Urinary bladder (tissue), 4 donors: ENCODE results near the gene MEIS2. TPM values are rescaled to one million over a fixed set of nuclear protein-coding genes. Genes with fewer than 3 reads are reported as not detected.

ENCODE experiments used
- DNase-seq: peaks from one replicate; pipeline ENCODE4 v3.0.0-alpha.2; 2015; ENCODE audit errors: extremely low spot score
- H3K27ac ChIP-seq: one replicate; pipeline ENCODE4 v1.5.1; 2013; ENCODE audit warnings: low read depth, mild to moderate bottlenecking, moderate library complexity
- H3K36me3 ChIP-seq: one replicate; pipeline ENCODE4 v1.6.1; 2013; ENCODE audit warnings: mild to moderate bottlenecking, moderate library complexity; ENCODE audit not compliant: insufficient read depth
- H3K4me1 ChIP-seq: one replicate; pipeline ENCODE4 v1.6.1; 2013; ENCODE audit warnings: mild to moderate bottlenecking, moderate library complexity; ENCODE audit not compliant: insufficient read depth
- H3K4me3 ChIP-seq: one replicate; pipeline ENCODE4 v1.5.1; 2013; ENCODE audit warnings: low read depth, low read length
- WGBS: extraction: QIAGEN DNeasy Blood & Tissue Kit; methylation state at CpG from one replicate; pipeline ENCODE4 v1.1.7; 2013; 5-methylcytosine and 5-hydroxymethylcytosine counted together
- polyA plus RNA-seq: library from polyadenylated mRNA; stranded (reverse); fragments of 200-250 nt; gene quantifications from one replicate; pipeline ENCODE4 v1.2.3, GENCODE V29; 2013
- total RNA-seq: library from RNA; depleted of rRNA; stranded (reverse); fragments of >200 nt; gene quantifications from one replicate; pipeline ENCODE4 v1.2.3, GENCODE V29; 2014
- donor health status: healthy with polysubstance abuse.
- donor health status: healthy.

The MEIS2 gene
- total and polyA plus RNA-seq, 2 donors: 79.8 to 163 TPM

DNA sequence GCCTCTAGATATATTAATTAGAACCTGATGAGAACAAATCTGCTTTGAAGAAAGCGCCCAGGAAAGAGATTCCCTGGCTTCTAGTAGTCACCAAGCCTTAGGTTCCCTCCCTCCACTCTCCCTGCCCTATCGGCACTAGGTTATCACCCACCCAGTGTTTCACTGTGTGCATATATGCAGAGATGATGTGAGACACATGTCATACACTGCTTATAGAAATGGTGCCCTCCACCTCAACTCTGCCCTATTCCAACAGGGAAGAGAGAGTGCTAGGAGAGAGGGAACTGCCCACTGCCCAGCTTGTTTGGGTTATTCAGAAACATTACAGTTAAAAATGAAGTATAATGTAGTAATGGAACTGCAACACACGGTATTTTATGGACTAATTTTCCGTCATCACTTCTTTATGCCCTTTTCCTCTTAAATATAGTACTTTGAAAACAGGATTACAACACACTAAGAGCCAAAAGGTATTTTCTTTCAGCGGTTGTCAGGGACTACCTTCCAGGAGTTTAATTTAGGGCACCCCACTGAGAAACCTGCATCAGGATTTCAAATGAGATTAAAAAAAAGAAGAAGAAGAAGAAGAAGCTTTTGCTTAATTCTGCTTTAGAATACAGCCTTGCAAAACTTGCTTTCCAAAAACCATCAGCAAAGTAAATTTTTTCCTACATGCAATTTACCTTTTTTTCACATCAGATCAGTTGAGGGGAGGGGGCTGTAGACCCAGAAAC, 55.3 kb downstream of the MEIS2 start:
- Histone ChIP-seq H3K4me3 (no peak overlapping the region), H3K36me3 (no peaks in the 10 kb centered on the region), H3K4me1 (no peaks in the 10 kb centered on the region), H3K27ac (no peak overlapping the region)
- 65% methylated on average over 5 of the region's 5 CpGs for WGBS
- no peak for DNase-seq

DNA sequence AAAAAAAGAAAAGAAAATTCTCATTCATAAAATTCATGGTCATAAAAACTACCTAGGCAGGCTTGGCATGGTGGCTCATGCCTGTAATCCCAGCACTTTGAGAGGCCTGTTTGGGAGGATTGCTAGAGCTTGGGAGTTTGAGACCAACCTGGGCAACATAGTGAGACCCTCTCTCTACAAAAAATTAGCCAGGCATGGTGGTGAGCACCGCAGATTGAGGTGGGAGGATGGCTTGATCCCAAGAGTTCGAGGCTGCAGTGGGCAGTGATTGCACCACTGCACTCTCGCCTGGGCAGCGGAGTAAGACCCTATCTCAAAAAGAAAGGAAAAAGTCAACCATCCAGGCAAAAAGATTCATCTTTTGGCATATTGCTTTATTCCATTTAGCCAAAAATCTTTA, 58.5 kb downstream of the MEIS2 start:
- H3K4me1 ChIP-seq: no peaks in the 10 kb centered on the region

DNA sequence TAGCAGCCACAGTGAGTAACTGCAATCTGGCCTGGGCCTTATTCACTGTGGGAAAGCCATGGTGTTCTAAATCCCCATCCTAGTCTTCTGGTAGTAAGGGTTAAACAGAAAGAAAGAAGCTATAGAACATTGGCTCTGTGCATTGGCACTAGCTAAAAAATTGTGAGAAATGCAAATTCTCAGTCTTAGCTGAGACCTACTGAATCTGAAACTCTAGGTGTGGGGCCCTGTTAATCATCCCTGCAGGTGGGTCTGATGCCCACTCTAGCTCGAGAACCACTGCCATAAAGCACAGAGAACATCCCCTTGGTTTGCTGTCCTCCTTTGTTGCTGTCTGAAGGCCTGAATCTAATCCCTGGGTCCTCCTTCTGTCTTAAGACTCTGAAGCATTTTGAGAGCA, 59.3 kb downstream of the MEIS2 start:
- DNase-seq: no peak
- Histone ChIP-seq H3K36me3 (no peaks in the 10 kb centered on the region), H3K27ac (no peak overlapping the region), H3K4me3 (no peak overlapping the region), H3K4me1 (no peaks in the 10 kb centered on the region)
- 92% methylated on average over 1 of the region's 1 CpG for WGBS

More for the DNA sequence above, 58.5 kb downstream of the MEIS2 start:
- 98% methylated on average over 4 of the region's 4 CpGs for WGBS
- Histone ChIP-seq H3K36me3 (no peaks in the 10 kb centered on the region), H3K27ac (no peak overlapping the region), H3K4me3 (no peak overlapping the region)
- no peak for DNase-seq

DNA sequence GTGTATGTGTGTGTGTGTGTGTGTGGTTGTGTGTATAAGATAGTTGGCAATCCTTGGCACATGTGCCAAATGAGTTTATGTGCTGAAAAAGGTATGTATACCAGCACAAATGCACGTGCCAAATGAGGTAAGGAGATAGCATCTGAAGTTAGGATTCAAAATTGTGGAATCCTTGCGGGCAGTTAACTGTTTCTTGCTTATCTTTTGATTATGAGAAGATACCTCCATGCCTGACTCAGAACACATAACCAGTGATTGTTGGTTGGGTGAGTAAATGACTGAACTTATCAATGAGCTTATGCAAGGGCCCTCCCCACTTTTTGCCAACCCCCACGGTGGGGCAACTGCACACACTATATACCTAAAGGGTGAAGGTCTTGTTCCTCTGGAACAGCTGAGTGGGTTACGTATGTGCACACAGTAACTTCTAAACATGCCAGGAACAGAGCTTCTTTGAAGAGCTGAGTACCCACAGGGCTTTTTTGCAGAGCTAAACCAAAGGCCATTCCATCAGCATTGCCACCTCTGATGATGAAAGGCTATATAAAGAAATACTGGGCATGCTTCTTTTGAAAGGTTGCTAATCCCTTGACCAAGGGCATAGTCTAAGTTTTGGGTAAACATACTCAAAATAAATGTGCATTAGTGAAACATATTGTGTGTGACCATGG, 60.1 kb downstream of the MEIS2 start:
- H3K4me3 ChIP-seq: no peak overlapping the region
- H3K4me1 ChIP-seq: no peaks in the 10 kb centered on the region

DNA sequence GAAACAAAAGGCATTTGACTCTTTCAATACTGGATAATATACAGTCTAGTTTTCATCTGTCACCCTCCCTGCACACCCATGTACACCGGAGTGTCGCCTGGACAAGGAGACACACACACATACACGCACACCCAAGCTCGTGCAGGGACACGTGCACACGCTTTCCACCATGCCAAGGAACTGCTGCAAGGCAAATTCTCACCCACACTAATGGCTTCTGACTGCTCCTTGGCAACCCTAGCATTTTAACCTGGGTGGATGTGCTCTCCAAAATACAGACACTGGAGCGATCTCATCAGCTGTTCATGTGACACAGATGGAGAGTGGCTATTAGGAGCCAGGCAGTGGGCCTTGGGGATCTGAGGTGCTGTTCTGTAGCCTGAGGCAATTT, 61.6 kb downstream of the MEIS2 start:
- 76% methylated on average over 7 of the region's 7 CpGs for WGBS
- H3K4me3 ChIP-seq: no peak overlapping the region
- no peak for DNase-seq
- no peak overlapping the region for H3K27ac ChIP-seq
- H3K4me1 ChIP-seq: no peaks in the 10 kb centered on the region
- H3K36me3 ChIP-seq: no peaks in the 10 kb centered on the region

More for the DNA sequence above, 60.1 kb downstream of the MEIS2 start:
- no peak for DNase-seq
- Histone ChIP-seq H3K36me3 (no peaks in the 10 kb centered on the region), H3K27ac (no peak overlapping the region)
- 67% methylated on average over 4 of the region's 4 CpGs for WGBS

DNA sequence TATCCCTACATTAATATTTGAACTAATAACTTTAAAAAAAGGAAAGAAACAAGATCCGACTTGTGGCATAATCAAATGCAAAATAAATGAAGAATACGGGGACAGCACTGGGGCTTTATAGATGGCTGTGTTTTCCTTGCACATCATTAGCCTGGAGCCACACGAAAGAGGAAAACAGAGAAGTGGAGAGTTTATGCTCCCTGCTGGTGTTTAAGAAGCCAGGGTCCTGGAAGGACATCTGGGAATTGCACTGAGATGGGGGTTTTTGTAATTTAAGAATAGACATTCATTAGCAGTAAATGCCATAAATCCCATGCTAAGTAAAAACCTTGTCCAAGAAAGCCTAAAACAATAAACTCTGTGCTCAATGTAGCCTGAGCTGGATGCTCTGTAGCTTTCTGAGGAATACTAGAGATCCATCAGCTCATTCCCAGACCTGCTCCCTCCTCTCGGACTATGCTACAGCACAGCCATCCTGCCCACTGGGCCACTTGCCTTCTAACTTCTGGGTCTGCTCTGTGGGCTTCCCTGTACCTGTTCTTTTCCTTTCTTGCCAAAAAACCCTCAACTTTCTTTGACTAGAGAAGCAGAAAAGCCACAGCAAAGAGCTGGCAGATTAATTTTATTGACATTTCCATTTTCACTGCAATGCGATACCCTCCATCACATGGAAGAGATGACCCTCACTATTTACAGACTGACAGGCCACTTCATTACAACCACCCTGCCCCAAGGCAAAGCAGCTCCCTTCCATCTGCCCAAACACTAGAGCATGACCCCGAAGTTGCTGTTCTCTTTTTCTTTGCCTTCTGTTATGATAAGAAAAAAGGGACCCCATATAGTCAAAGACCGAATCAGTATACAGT, 62.3 kb downstream of the MEIS2 start:
- Histone ChIP-seq H3K4me1 (no peaks in the 10 kb centered on the region), H3K27ac (no peak overlapping the region), H3K36me3 (no peaks in the 10 kb centered on the region), H3K4me3 (no peak overlapping the region)
- no peak for DNase-seq
- WGBS: 71% methylated on average over 7 of the region's 7 CpGs

DNA sequence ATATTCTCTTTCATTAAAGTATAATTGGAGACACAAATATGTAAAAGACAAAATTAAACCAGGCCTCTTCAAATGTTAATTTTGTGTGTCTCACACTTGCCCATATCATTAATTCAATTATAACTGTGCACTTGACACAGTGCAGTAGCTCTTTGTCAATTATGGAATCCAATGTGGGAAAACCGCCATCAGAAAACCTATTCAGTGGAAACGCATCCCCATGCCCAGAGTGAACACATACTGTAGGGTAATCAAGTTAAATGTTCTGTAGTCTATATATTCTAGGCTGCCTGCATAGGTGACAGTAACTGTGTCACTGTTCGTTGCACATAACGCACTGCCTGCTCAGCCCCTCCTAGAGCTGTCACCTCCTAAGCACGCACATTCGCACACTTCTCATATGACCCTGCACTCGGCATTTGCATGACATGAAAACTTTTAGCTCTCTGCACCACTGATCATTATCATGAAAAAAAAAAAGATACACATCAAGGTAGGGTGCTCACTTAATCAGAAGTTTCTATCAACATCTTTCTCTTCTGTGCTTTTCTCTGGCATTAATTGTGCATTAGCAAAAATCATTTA, 63.2 kb downstream of the MEIS2 start:
- Histone ChIP-seq H3K27ac (no peak overlapping the region), H3K36me3 (no peaks in the 10 kb centered on the region), H3K4me1 (no peaks in the 10 kb centered on the region), H3K4me3 (no peak overlapping the region)
- DNase-seq: no peak
- WGBS: 94% methylated on average over 7 of the region's 7 CpGs

DNA sequence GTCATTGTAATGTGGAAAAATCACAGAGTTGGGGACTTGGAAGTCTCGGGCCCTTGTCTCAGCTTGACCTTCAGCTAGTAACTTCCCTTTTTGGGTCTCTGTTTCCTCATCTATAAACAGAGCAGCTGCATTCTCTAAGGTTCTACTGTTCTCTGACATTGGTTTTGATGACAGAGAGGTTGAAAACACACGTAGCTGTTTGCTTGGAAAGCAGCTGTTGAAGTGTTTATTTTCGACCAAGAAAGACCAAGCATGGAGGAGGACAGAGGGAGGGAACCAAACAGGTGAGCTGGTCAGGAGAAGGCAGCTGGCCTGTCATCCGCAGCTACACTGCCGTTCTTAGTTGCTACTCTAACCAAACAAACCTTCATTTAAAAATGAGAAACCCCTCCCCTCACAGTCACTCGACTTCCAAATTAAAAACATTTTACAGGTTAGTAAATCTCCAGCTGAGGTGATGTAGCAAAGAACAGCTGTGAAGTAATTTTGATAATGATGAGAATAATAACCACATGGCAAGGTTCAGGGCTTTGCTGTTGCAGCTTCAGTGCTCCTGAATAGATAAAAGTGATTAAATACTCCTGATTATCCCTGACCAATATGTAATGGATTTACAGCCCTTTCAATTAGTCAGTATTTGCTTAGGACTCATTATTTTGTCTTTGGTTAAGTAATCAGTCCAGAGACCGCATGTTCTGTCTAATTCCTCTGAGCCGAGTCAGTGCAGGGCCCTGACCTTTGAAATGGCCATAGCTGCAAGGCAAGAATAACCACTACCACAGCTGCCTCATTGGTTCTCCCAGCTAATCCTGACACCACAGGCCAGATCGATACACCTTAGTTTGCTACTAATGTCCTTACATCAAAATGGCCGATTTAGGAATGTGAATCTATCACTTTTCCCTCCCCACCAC, 65.3 kb downstream of the MEIS2 start:
- H3K36me3 ChIP-seq: peaks cover 1% of the 10 kb centered on the region
- no peak overlapping the region for H3K27ac ChIP-seq
- H3K4me3 ChIP-seq: no peak overlapping the region
- DNase-seq: no peak
- 64% methylated on average over 10 of the region's 10 CpGs for WGBS
- no peaks in the 10 kb centered on the region for H3K4me1 ChIP-seq

DNA sequence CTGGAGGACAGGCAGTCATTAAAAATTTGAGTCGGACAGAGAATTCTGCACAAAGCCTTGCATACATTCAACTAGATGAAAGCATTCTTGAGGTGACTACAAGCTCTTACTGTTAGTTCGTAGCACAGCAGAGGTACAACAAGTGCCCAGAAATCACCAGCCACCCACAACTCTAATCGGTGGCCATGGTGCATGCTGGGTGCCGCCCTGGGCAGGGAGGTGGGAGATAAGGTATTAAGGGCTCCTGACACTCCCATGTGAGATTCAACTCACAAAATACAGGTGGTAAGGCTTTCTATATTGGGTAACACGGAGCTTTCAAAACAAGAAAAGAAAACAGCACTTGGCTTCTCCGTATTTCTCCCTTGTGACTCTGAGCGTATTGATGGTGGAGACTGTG, 66.0 kb downstream of the MEIS2 start:
- peaks cover 1% of the 10 kb centered on the region for H3K36me3 ChIP-seq
- 88% methylated on average over 7 of the region's 7 CpGs for WGBS
- no peak overlapping the region for H3K27ac ChIP-seq
- no peak for DNase-seq
- H3K4me3 ChIP-seq: no peak overlapping the region
- H3K4me1 ChIP-seq: no peaks in the 10 kb centered on the region

DNA sequence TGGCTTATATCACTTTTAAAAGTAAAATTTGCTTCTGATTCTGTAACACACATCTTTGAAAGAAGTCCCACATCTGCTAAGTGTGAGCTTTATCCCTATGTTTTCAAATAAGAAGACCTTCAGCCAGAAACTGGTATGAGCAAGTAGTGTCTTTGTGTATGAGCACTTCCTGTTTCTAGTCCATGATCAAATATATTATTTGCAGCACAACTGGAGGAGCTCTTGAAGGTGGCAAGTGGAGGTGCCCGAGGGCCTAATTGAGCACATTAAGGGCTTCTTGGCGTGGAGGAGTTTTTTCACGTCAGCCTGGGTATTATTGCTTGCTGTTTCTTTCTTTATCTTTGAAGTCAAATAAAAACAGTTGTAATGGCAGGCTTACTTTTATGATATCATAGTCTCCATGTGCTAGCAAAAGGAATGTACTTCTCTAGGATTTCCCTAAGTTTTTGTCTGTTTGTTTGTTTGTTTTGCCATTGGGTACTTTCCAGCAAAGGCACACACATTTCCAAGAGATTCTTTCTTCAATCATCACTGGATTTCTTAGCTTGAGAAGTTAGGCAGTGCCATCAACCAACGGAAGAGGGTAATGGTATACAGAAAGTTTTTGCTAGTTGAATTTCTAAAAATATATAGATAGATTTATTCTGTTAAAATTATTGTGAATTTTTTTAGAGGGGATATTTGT, 68.1 kb downstream of the MEIS2 start:
- Histone ChIP-seq H3K4me3 (no peak overlapping the region), H3K36me3 (peaks cover 1% of the 10 kb centered on the region), H3K4me1 (no peaks in the 10 kb centered on the region), H3K27ac (no peak overlapping the region)
- WGBS: 42% methylated on average over 4 of the region's 4 CpGs
- no peak for DNase-seq

DNA sequence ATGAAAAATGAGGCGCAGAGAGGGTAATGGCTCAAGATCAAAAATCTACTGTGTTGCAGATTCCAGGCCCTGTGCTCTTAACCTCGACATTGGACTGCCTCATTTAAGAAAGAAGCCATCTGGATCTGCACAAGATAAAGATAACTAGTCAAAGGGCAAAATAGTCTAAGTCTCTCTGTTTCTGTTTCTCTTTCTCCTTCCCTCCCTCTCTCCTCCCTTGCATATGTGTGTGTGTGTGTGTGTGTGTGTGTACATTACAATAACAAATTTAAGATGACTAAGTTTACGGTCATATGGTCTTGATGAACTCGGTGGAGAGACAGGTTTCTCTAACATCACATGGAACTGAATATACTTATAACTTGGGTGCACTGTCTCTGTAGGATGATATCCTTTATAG, 69.2 kb downstream of the MEIS2 start:
- 30% methylated on average over 4 of the region's 4 CpGs for WGBS
- no peak for DNase-seq
- Histone ChIP-seq H3K4me1 (no peaks in the 10 kb centered on the region), H3K27ac (no peak overlapping the region), H3K36me3 (peaks cover 1% of the 10 kb centered on the region), H3K4me3 (no peak overlapping the region)

DNA sequence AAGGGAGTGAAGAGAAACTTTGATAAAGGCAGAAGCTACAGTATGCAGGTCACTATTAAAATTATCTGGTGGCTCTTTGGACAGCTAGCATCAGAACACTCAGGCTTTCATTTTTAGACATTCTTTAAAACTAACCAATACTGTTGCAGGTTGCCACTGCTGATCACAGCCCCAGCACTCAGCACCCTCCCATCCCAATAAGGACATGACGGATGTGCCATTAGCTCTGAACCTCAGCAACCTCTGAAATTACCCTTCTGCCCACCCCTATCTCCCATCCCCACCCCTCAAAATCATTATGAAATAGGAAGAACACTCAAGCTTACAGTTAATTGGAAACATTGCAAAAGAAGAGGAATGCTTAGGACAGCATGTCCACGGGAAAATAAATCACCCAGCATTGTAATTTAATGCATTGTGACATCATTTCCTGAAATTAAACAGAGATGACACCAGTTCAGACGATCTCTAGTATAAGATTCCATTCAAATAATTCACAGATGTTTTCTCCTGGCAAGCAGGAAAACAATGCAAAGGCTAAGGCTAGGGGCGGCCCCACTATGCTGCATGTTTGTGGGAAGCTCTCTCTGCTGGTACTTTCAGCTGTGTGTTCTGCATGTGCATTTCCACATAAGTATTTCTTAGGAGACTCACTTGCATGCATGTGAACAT, 71.6 kb downstream of the MEIS2 start:
- WGBS: 56% methylated on average over 4 of the region's 4 CpGs
- no peak overlapping the region for H3K4me3 ChIP-seq
- H3K27ac ChIP-seq: no peak overlapping the region
- no peak for DNase-seq
- H3K36me3 ChIP-seq: peaks cover 1% of the 10 kb centered on the region
- H3K4me1 ChIP-seq: no peaks in the 10 kb centered on the region
